GM12875 (cell line): ENCODE measurements around the gene PRDM10.

Experiments used
- H3K4me3 ChIP-seq: one replicate; pipeline ENCODE4 v1.5.1; 2011; ENCODE audit warnings: low read depth, low read length, control low read depth
- CTCF ChIP-seq: IDR thresholded peaks from 2 replicates; pipeline ENCODE4 v1.5.1; 2011; ENCODE audit warnings: low read depth, mild to moderate bottlenecking, control low read depth, inconsistent platforms, low read length, moderate library complexity, borderline replicate concordance; ENCODE audit not compliant: insufficient read depth

PRDM10 gene

GRCh38 chr11:129999407-129999806 lies 3.2 kb downstream of the PRDM10 start:
- no peak overlapping the region for H3K4me3 ChIP-seq
- no peak for TF ChIP-seq CTCF

GRCh38 chr11:129998905-129999304 lies 3.7 kb downstream of the PRDM10 start:
- TF ChIP-seq CTCF, result no peak
- no peak overlapping the region for H3K4me3 ChIP-seq

- H3K4me3 ChIP-seq, result no peak overlapping the region
- no peak for TF ChIP-seq CTCF
Measured at GRCh38 chr11:129998107-129998506, 4.5 kb downstream of the PRDM10 start.

GRCh38 chr11:129997513-129997912 lies 5.1 kb downstream of the PRDM10 start:
- H3K4me3 ChIP-seq, result no peak overlapping the region
- TF ChIP-seq CTCF, result no peak

GRCh38 chr11:129996113-129996870 lies 6.3 kb downstream of the PRDM10 start:
- no peak overlapping the region for H3K4me3 ChIP-seq
- TF ChIP-seq CTCF, result no peak

- H3K4me3 ChIP-seq, result no peak overlapping the region
- no peak for TF ChIP-seq CTCF
Measured at GRCh38 chr11:129995163-129995562, 7.5 kb downstream of the PRDM10 start.
